CD4-positive, alpha-beta T cell treated with Interleukin-17A for 1 hour (primary cell): ENCODE data around the gene ZMYM2.
"Not testable (repeated sequence)": the region's sequence is repeated elsewhere in the genome, so short reads cannot be mapped to it uniquely, and the experiment has no call there.

ENCODE experiments used
- DNase-seq: peaks from one replicate; pipeline ENCODE4 v3.0.0-alpha.2; 2020

ZMYM2 gene

GRCh38 chr13:19958155-19959111, at the start of gene ZMYM2:
Gene ZMYM2, plus strand, starts transcription at chr13:19958727. Its CDS starts 34,346 bp downstream, at chr13:19993073.
- DNase-seq: peak; percentile 96

- no peak for DNase-seq
Observed at GRCh38 chr13:19910336-19911072, 48.0 kb upstream of the ZMYM2 start.

- DNase-seq: peak; percentile 61
Observed at GRCh38 chr13:19927117-19927748, 31.3 kb upstream of the ZMYM2 start.

GRCh38 chr13:19940106-19940505, 18.4 kb upstream of the ZMYM2 start:
- DNase-seq: no peak

- no peak for DNase-seq
Observed at GRCh38 chr13:19950374-19950773, 8.2 kb upstream of the ZMYM2 start.

- no peak for DNase-seq
Observed at GRCh38 chr13:19952850-19953249, 5.7 kb upstream of the ZMYM2 start.

GRCh38 chr13:19955873-19956559, 2.5 kb upstream of the ZMYM2 start:
- no peak for DNase-seq

- DNase-seq: peak; percentile 90
Observed at GRCh38 chr13:19957320-19958154, 990 bp upstream of the ZMYM2 start.

- peak; percentile 77 for DNase-seq
Observed at GRCh38 chr13:19959141-19959830, 759 bp downstream of the ZMYM2 start.

GRCh38 chr13:19959831-19960652, 1.5 kb downstream of the ZMYM2 start:
- peak; percentile 92 for DNase-seq

- peak; percentile 44 for DNase-seq
Observed at GRCh38 chr13:19960653-19960976, 2.1 kb downstream of the ZMYM2 start.

GRCh38 chr13:19961489-19961888, 3.0 kb downstream of the ZMYM2 start:
- DNase-seq: no peak

- DNase-seq: no peak
Observed at GRCh38 chr13:19961924-19962323, 3.4 kb downstream of the ZMYM2 start.

GRCh38 chr13:19962894-19963293, 4.4 kb downstream of the ZMYM2 start:
- no peak for DNase-seq

- no peak for DNase-seq
Observed at GRCh38 chr13:19967621-19968020, 9.1 kb downstream of the ZMYM2 start.

GRCh38 chr13:19974498-19975009, 16.0 kb downstream of the ZMYM2 start:
- not testable (repeated sequence) for DNase-seq

- no peak for DNase-seq
Observed at GRCh38 chr13:19978831-19979437, 20.4 kb downstream of the ZMYM2 start.

GRCh38 chr13:19981685-19982238, 23.2 kb downstream of the ZMYM2 start:
- no peak for DNase-seq

GRCh38 chr13:19982447-19983043, 24.0 kb downstream of the ZMYM2 start:
- no peak for DNase-seq
